Esophagus muscularis mucosa (tissue), 4 donors: ENCODE measurements around the gene MAVS. TPM values are rescaled to one million over a fixed set of nuclear protein-coding genes. Genes with fewer than 3 reads are reported as not detected.

Experiments used
- DNase-seq: peaks from one replicate; pipeline ENCODE4 v3.0.0-alpha.2; 2017; ENCODE audit errors: extremely low spot score
- H3K27ac ChIP-seq, 4 donors: fragments of 200-600 bp; sonication (generic); replicated peaks in 1 of 4; 1 replicate in 3 of 4; 2 replicates in 1 of 4; pipeline ENCODE4 v1.5.1; 2016 to 2019; ENCODE audit warnings: mild to moderate bottlenecking in 1 of 4
- H3K27me3 ChIP-seq, 4 donors: fragments of 200-600 bp; sonication (generic); one replicate each; pipeline versions ENCODE4 v1.5.1 to v1.6.0; 2016 to 2019
- H3K36me3 ChIP-seq, 4 donors: fragments of 200-600 bp; sonication (generic); one replicate each; pipeline ENCODE4 v1.5.1; 2016 to 2019
- H3K4me1 ChIP-seq, 4 donors: fragments of 200-600 bp; sonication (generic); one replicate each; pipeline ENCODE4 v1.5.1; 2016 to 2019
- H3K4me3 ChIP-seq, 4 donors: fragments of 200-600 bp; sonication (generic); 1 replicate in 2 of 4; 2 replicates in 2 of 4; pipeline ENCODE4 v1.5.1; 2016 to 2019; ENCODE audit warnings: mild to moderate bottlenecking in 4 of 4, moderate library complexity in 1 of 4
- H3K9me3 ChIP-seq, 4 donors: fragments of 200-600 bp; sonication (generic); 1 replicate in 3 of 4; 2 replicates in 1 of 4; pipeline ENCODE4 v1.5.1; 2016 to 2019
- EP300 ChIP-seq: sonication (generic); formaldehyde crosslinking; IDR thresholded peaks from one replicate; pipeline ENCODE4 v1.6.1; 2017; ENCODE audit warnings: antibody characterized with exemption
- POLR2A ChIP-seq: fragments of 450-650 bp; IDR thresholded peaks from one replicate; pipeline ENCODE4 v1.6.1; 2017; ENCODE audit warnings: antibody characterized with exemption, moderate library complexity, mild to moderate bottlenecking, low read depth
- POLR2AphosphoS5 ChIP-seq, 2 donors: sonication (generic); formaldehyde crosslinking; IDR thresholded peaks; one replicate each; pipeline ENCODE4 v1.6.1; 2017; ENCODE audit warnings: antibody characterized with exemption in 2 of 2
- WGBS: methylation state at CpG from one replicate; pipeline ENCODE4 v1.1.5; 2018; 5-methylcytosine and 5-hydroxymethylcytosine counted together
- intact Hi-C: fragments of 100-400 bp; cut with DNase I; formaldehyde crosslinking; loops from one replicate; pipeline ENCODE4 v1.15.1; 2023
- total RNA-seq, 4 donors: library from RNA; depleted of rRNA; stranded (reverse); fragments of >200 nt; gene quantifications; one replicate each; pipeline versions ENCODE4 v1.1.0 to v1.2.1, GENCODE V29; 2016
- TF ChIP-seq, protein P1 (sequence below), 3 experiments: fragments of 200-600 bp in 2 of 3; fragments of 450-650 bp in 1 of 3; sonication (generic) in 2 of 3; IDR thresholded peaks; one replicate each; pipeline ENCODE4 v1.5.1; 2017 to 2019; ENCODE audit warnings: antibody characterized with exemption in 3 of 3, mild to moderate bottlenecking in 2 of 3, moderate library complexity in 1 of 3

The MAVS gene
- total RNA-seq, 4 donors from 2014 or later = 34.6 to 56.1 (median 42.8) TPM

DNA sequence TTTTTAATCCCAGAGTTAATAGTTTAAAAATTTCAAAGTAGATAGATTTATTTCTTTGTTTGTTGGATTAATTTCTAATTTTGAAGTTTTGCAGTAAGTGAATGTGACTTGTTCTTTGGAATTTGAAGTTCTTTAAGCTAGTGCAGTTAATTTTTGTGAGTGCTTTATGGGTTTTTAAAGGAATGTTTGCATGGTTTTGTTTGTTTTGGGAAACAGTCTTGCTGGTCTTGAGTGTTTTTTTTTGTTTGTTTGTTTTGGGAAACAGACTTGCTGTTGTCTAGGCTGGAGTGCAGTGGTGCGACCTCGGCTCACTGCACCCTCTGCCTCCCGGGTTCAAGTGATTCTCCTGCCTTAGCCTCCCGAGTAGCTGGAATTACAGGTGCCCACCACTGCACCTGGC lies 52.0 kb downstream of the MAVS start:
- intact Hi-C loops = loop anchor here (10.0 kb wide), 1 partner anchor 116 kb away; the partner anchor contains the start of gene RNF24
- no peak overlapping the region for H3K27ac ChIP-seq
- peaks cover 38 to 96% (median 93%) of the 10 kb centered on the region in 4 donors for H3K4me1 ChIP-seq
- WGBS = 65% methylated on average over 4 of the region's 4 CpGs
- H3K4me3 ChIP-seq = no peak overlapping the region
- no peaks in the 10 kb centered on the region for H3K9me3 ChIP-seq
- H3K27me3 ChIP-seq = no peaks in the 10 kb centered on the region
- H3K36me3 ChIP-seq = no peaks in the 10 kb centered on the region
- TF ChIP-seq, protein P1, sequence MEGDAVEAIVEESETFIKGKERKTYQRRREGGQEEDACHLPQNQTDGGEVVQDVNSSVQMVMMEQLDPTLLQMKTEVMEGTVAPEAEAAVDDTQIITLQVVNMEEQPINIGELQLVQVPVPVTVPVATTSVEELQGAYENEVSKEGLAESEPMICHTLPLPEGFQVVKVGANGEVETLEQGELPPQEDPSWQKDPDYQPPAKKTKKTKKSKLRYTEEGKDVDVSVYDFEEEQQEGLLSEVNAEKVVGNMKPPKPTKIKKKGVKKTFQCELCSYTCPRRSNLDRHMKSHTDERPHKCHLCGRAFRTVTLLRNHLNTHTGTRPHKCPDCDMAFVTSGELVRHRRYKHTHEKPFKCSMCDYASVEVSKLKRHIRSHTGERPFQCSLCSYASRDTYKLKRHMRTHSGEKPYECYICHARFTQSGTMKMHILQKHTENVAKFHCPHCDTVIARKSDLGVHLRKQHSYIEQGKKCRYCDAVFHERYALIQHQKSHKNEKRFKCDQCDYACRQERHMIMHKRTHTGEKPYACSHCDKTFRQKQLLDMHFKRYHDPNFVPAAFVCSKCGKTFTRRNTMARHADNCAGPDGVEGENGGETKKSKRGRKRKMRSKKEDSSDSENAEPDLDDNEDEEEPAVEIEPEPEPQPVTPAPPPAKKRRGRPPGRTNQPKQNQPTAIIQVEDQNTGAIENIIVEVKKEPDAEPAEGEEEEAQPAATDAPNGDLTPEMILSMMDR (IDR thresholded peaks at IDR 0.05) = no peak
- TF ChIP-seq POLR2A (no peak), POLR2AphosphoS5 (IDR thresholded peaks at IDR 0.05) (no peak), EP300 (no peak)
- DNase-seq = no peak

- H3K4me1 ChIP-seq = peaks cover 44 to 94% (median 92%) of the 10 kb centered on the region in 4 donors
- no peak overlapping the region for H3K4me3 ChIP-seq
- no peaks in the 10 kb centered on the region for H3K36me3 ChIP-seq
- no peak for TF ChIP-seq EP300
- no peak for TF ChIP-seq POLR2A
- TF ChIP-seq, protein P1 (IDR thresholded peaks at IDR 0.05) = no peak
- no peak for TF ChIP-seq POLR2AphosphoS5 (IDR thresholded peaks at IDR 0.05)
- H3K9me3 ChIP-seq = no peaks in the 10 kb centered on the region
- intact Hi-C loops = no loop called here
- H3K27me3 ChIP-seq = no peaks in the 10 kb centered on the region
- no peak overlapping the region for H3K27ac ChIP-seq
- no peak for DNase-seq
- WGBS = 67% methylated on average over 3 of the region's 3 CpGs
These were observed 53.6 kb downstream of the MAVS start for GRCh38 chr20:3900187-3900604.

GRCh38 chr20:3901028-3901705 lies 54.5 kb downstream of the MAVS start:
- H3K27ac ChIP-seq = peak overlapping the region in 3 of 4 donors; percentile 15 to 47 (median 25)

GRCh38 chr20:3901706-3902440 lies 55.2 kb downstream of the MAVS start:
- Histone ChIP-seq H3K4me1 (peaks cover 35 to 89% (median 81%) of the 10 kb centered on the region in 4 donors), H3K36me3 (no peaks in the 10 kb centered on the region), H3K4me3 (peak overlapping the region in 3 of 4 donors; percentile 8 to 13 (median 11)), H3K27ac (peak overlapping the region; percentile 15 to 47 (median 24)), H3K9me3 (no peaks in the 10 kb centered on the region), H3K27me3 (no peaks in the 10 kb centered on the region)
- TF ChIP-seq, protein P1 (IDR thresholded peaks at IDR 0.05) = no peak
- no peak for TF ChIP-seq POLR2AphosphoS5 (IDR thresholded peaks at IDR 0.05)
- TF ChIP-seq POLR2A = no peak
- TF ChIP-seq EP300 = no peak
- intact Hi-C loops = loop anchor here (1.0 kb wide), 1 partner anchor 14 kb away; no protein-coding TSS in a partner anchor
- DNase-seq = no peak
- WGBS = 68% methylated on average over 9 of the region's 9 CpGs

More at GRCh38 chr20:3901028-3901705, 54.5 kb downstream of the MAVS start:
- intact Hi-C loops = no loop called here
- no peak for DNase-seq
- Histone ChIP-seq H3K36me3 (no peaks in the 10 kb centered on the region), H3K4me1 (peaks cover 41 to 94% (median 88%) of the 10 kb centered on the region in 4 donors), H3K4me3 (peak overlapping the region in 3 of 4 donors; percentile 8 to 13 (median 11)), H3K9me3 (no peaks in the 10 kb centered on the region), H3K27me3 (no peaks in the 10 kb centered on the region)
- TF ChIP-seq, protein P1 (IDR thresholded peaks at IDR 0.05) = no peak
- TF ChIP-seq POLR2A (no peak), EP300 (no peak), POLR2AphosphoS5 (IDR thresholded peaks at IDR 0.05) (no peak)
- 56% methylated on average over 3 of the region's 3 CpGs for WGBS
